Measurements from ENCODE around the gene PTDSS2.

DNA sequence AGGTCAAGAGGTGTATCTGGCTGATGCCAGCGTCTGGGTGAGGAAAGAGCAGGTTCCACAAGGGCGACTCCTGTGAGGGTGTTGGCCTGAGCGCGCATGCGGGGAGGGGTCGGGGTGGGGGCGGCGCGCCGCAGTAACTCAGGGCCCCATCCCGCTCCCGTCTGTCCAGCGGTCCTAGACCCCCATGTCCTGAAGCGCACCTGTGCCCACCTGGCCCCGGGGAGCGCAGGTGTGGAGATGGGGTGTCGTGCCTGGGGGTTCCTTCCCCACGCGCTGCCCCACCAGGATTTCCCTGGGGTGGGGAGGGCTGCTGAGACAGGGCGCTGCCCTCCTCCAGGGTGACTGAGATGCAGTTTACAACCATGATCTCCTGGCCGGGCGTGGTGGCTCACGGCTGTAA lies 36.1 kb downstream of the PTDSS2 start:
- TF ChIP-seq TAF1 (IDR thresholded peaks at IDR 0.05; ENCODE audit: borderline replicate concordance, low read depth, low read length) = no peak
- TF ChIP-seq POLR2AphosphoS5 (IDR thresholded peaks at IDR 0.05; ENCODE audit: low read depth, low read length) = no peak

Measured in GM12892 (cell line).